ENCODE measurements around the gene POU5F1.
"Not testable (repeated sequence)": the region's sequence is repeated elsewhere in the genome, so short reads cannot be mapped to it uniquely, and the experiment has no call there.

POU5F1 gene

GRCh38 chr6:31170600-31170881 lies at the start of gene POU5F1:
POU5F1 (minus strand) TSS chr6:31170682; CDS start chr6:31170620, 62 bp downstream.
- no peak for TF ChIP-seq CTCF (IDR thresholded peaks at IDR 0.05; ENCODE audit: insufficient read depth, missing control alignments)
- DNase-seq (ENCODE audit: insufficient read length, low spot score) (no peak), FAIRE-seq (no peak)

GRCh38 chr6:31216208-31216898 lies 45.9 kb upstream of the POU5F1 start:
- DNase-seq (ENCODE audit: insufficient read length, low spot score) (no peak), FAIRE-seq (no peak)
- no peak for TF ChIP-seq CTCF (IDR thresholded peaks at IDR 0.05; ENCODE audit: insufficient read depth, missing control alignments)

- FAIRE-seq; DNase-seq (ENCODE audit: insufficient read length, low spot score): not testable (repeated sequence)
Measured at GRCh38 chr6:31215216-31215615, 44.7 kb upstream of the POU5F1 start.

GRCh38 chr6:31214516-31214915 lies 44.0 kb upstream of the POU5F1 start:
- no peak for TF ChIP-seq CTCF (IDR thresholded peaks at IDR 0.05; ENCODE audit: insufficient read depth, missing control alignments)
- DNase-seq (ENCODE audit: insufficient read length, low spot score) (no peak), FAIRE-seq (no peak)

- FAIRE-seq (no peak), DNase-seq (ENCODE audit: insufficient read length, low spot score) (no peak)
- TF ChIP-seq CTCF (IDR thresholded peaks at IDR 0.05; ENCODE audit: insufficient read depth, missing control alignments) = no peak
Measured at GRCh38 chr6:31210741-31211532, 40.5 kb upstream of the POU5F1 start.

- FAIRE-seq = no peak
- DNase-seq (ENCODE audit: insufficient read length, low spot score) = no peak
- TF ChIP-seq CTCF (IDR thresholded peaks at IDR 0.05; ENCODE audit: insufficient read depth, missing control alignments) = no peak
Measured at GRCh38 chr6:31210123-31210522, 39.6 kb upstream of the POU5F1 start.

- FAIRE-seq (no peak), DNase-seq (ENCODE audit: insufficient read length, low spot score) (no peak)
- TF ChIP-seq CTCF (IDR thresholded peaks at IDR 0.05; ENCODE audit: insufficient read depth, missing control alignments) = no peak
Measured at GRCh38 chr6:31209137-31209536, 38.7 kb upstream of the POU5F1 start.
